Anterior cingulate cortex (tissue), 58 donors: ENCODE results near the gene XPR1.
"Not testable (repeated sequence)": the region's sequence is repeated elsewhere in the genome, so short reads cannot be mapped to it uniquely, and the experiment has no call there.

Source experiments
- DNase-seq, 58 donors: peaks; one replicate each; lab custom pipeline; 2025; lab: John Stamatoyannopoulos, UW

The XPR1 gene

GRCh38 chr1:180775801-180776200, 144.0 kb downstream of the XPR1 start:
- DNase-seq, result no peak

GRCh38 chr1:180777072-180777689, 145.4 kb downstream of the XPR1 start:
- DNase-seq, result no peak

GRCh38 chr1:180778782-180779398, 147.1 kb downstream of the XPR1 start:
- DNase-seq, result no peak

GRCh38 chr1:180779584-180779983, 147.8 kb downstream of the XPR1 start:
- DNase-seq, result no peak

GRCh38 chr1:180781718-180782117, 149.9 kb downstream of the XPR1 start:
- DNase-seq, result no peak

- DNase-seq, result no peak
These were observed 153.5 kb downstream of the XPR1 start for GRCh38 chr1:180785291-180785690.

GRCh38 chr1:180785887-180786286, 154.1 kb downstream of the XPR1 start:
- DNase-seq, result no peak

GRCh38 chr1:180786624-180787023, 154.8 kb downstream of the XPR1 start:
- DNase-seq, result peak in 6 of 58 donors; percentile 0 to 11 (median 2)

GRCh38 chr1:180787628-180788307, 155.9 kb downstream of the XPR1 start:
- no peak for DNase-seq

GRCh38 chr1:180789460-180789859, 157.6 kb downstream of the XPR1 start:
- no peak for DNase-seq

GRCh38 chr1:180791152-180791551, 159.3 kb downstream of the XPR1 start:
- DNase-seq, result not testable (repeated sequence)

- no peak for DNase-seq
These were observed 160.0 kb downstream of the XPR1 start for GRCh38 chr1:180791806-180792205.

GRCh38 chr1:180793451-180793850, 161.6 kb downstream of the XPR1 start:
- no peak for DNase-seq

- DNase-seq, result no peak
These were observed 165.2 kb downstream of the XPR1 start for GRCh38 chr1:180796897-180797640.

- no peak for DNase-seq
These were observed 169.1 kb downstream of the XPR1 start for GRCh38 chr1:180800945-180801344.

GRCh38 chr1:180802813-180803212, 171.0 kb downstream of the XPR1 start:
- no peak for DNase-seq

- DNase-seq, result no peak
These were observed 173.5 kb downstream of the XPR1 start for GRCh38 chr1:180805316-180805715.

GRCh38 chr1:180811298-180811697, 179.5 kb downstream of the XPR1 start:
- no peak for DNase-seq

GRCh38 chr1:180811886-180812285, 180.1 kb downstream of the XPR1 start:
- DNase-seq, result no peak

GRCh38 chr1:180814258-180814657, 182.4 kb downstream of the XPR1 start:
- DNase-seq, result no peak

- no peak for DNase-seq
These were observed 183.4 kb downstream of the XPR1 start for GRCh38 chr1:180815188-180815587.
